GM23338 (cell line): ENCODE data around the gene ST3GAL6. TPM values are rescaled to one million over a fixed set of nuclear protein-coding genes. Genes with fewer than 3 reads are reported as not detected.

Experiments used
- ATAC-seq: fragments of 200-7000 bp; cut with Tn5 transposase; 3 replicates; pipeline ENCODE4 v1.9.1; 2020
- DNase-seq: peaks from one replicate; pipeline ENCODE4 v3.0.0-alpha.2; 2015; ENCODE audit warnings: low spot score
- H2AFZ ChIP-seq: fragments of 200-600 bp; sonication (generic); 2 replicates; pipeline ENCODE4 v1.8.0; 2016; ENCODE audit warnings: antibody characterized with exemption, mild to moderate bottlenecking, moderate library complexity
- H3F3A ChIP-seq: fragments of 200-600 bp; sonication (generic); replicated peaks from 2 replicates; pipeline ENCODE4 v1.8.0; 2017; ENCODE audit warnings: antibody characterized with exemption, mixed run types, low read depth
- H3K27ac ChIP-seq: fragments of 200-600 bp; sonication (generic); 2 replicates; pipeline ENCODE4 v1.6.1; 2016; ENCODE audit warnings: low read depth
- H3K27me3 ChIP-seq: fragments of 200-600 bp; sonication (generic); 2 replicates; pipeline ENCODE4 v1.8.0; 2016; ENCODE audit warnings: mild to moderate bottlenecking, mixed run types, moderate library complexity; ENCODE audit not compliant: insufficient read depth
- H3K36me3 ChIP-seq: fragments of 200-600 bp; sonication (generic); 2 replicates; pipeline ENCODE4 v1.8.0; 2016; ENCODE audit warnings: mild to moderate bottlenecking; ENCODE audit not compliant: insufficient read depth
- H3K4me1 ChIP-seq: fragments of 200-600 bp; sonication (generic); 2 replicates; pipeline ENCODE4 v1.8.0; 2016; ENCODE audit warnings: mild to moderate bottlenecking, moderate library complexity; ENCODE audit not compliant: insufficient read depth
- H3K4me2 ChIP-seq: fragments of 200-600 bp; sonication (generic); 2 replicates; pipeline ENCODE4 v1.7.1; 2017; ENCODE audit warnings: mixed run types
- H3K4me3 ChIP-seq: fragments of 200-600 bp; sonication (generic); 2 replicates; pipeline ENCODE4 v1.6.1; 2016; ENCODE audit warnings: mixed run types
- H3K79me2 ChIP-seq: fragments of 200-600 bp; sonication (generic); replicated peaks from 2 replicates; pipeline ENCODE4 v1.8.0; 2017; ENCODE audit warnings: mild to moderate bottlenecking; ENCODE audit not compliant: insufficient read depth
- H3K9me2 ChIP-seq: fragments of 200-600 bp; sonication (generic); 2 replicates; pipeline ENCODE4 v1.8.0; 2017; ENCODE audit not compliant: insufficient read depth
- H4K20me1 ChIP-seq: fragments of 200-600 bp; sonication (generic); replicated peaks from 2 replicates; pipeline ENCODE4 v1.8.0; 2017; ENCODE audit warnings: mild to moderate bottlenecking; ENCODE audit not compliant: insufficient read depth
- H3K27ac Mint-ChIP-seq: 2 replicates; pipeline ENCODE4 v1.8.0; 2020; ENCODE audit warnings: inconsistent platforms, mild to moderate bottlenecking, moderate library complexity, mixed read lengths
- H3K27me3 Mint-ChIP-seq: 3 replicates; pipeline ENCODE4 v1.8.0; 2022; ENCODE audit warnings: low read depth, mild to moderate bottlenecking, moderate library complexity, mixed read lengths, inconsistent platforms; ENCODE audit not compliant: insufficient read depth, poor library complexity
- H3K36me3 Mint-ChIP-seq: 3 replicates; pipeline ENCODE4 v1.8.0; 2021; ENCODE audit warnings: low read depth, mild to moderate bottlenecking, inconsistent platforms, moderate library complexity, mixed read lengths
- H3K4me1 Mint-ChIP-seq: 3 replicates; pipeline ENCODE4 v1.8.0; 2020; ENCODE audit warnings: mild to moderate bottlenecking, inconsistent platforms, mixed read lengths
- H3K4me3 Mint-ChIP-seq: 3 replicates; pipeline ENCODE4 v1.8.0; 2021; ENCODE audit warnings: moderate library complexity, mild to moderate bottlenecking, inconsistent platforms, mixed read lengths
- H3K9me3 Mint-ChIP-seq: 3 replicates; pipeline ENCODE4 v1.8.0; 2020; ENCODE audit warnings: moderate library complexity, mild to moderate bottlenecking, inconsistent platforms, mixed read lengths
- EZH2 ChIP-seq: fragments of 200-600 bp; sonication (generic); IDR thresholded peaks from one replicate; pipeline ENCODE4 v1.8.0; 2017; ENCODE audit warnings: antibody characterized with exemption, mild to moderate bottlenecking, low read depth; ENCODE audit not compliant: unreplicated experiment
- EZH2phosphoT487 ChIP-seq: fragments of 200-600 bp; sonication (generic); IDR thresholded peaks from one replicate; pipeline ENCODE4 v1.8.1; 2018; ENCODE audit warnings: antibody characterized with exemption; ENCODE audit not compliant: unreplicated experiment
- JUNB ChIP-seq: IDR thresholded peaks from one replicate; pipeline ENCODE4 v1.6.1; 2016; ENCODE audit warnings: antibody characterized with exemption; ENCODE audit not compliant: unreplicated experiment
- NANOG ChIP-seq: IDR thresholded peaks from 2 replicates; pipeline ENCODE4 v1.6.1; 2016; ENCODE audit warnings: antibody characterized with exemption, borderline replicate concordance
- STAT1 ChIP-seq: IDR thresholded peaks from one replicate; pipeline ENCODE4 v1.6.1; 2016; ENCODE audit warnings: antibody characterized with exemption; ENCODE audit not compliant: unreplicated experiment
- ZNF114 ChIP-seq: fragments of 250-450 bp; sonication (Bioruptor Pico); IDR thresholded peaks from 2 replicates; pipeline ENCODE4 v1.5.0; 2020; ENCODE audit warnings: mild to moderate bottlenecking, moderate library complexity
- polyA plus RNA-seq: library from polyadenylated mRNA; unstranded; fragments of >200 nt; fragmentation: Nextera tagmentation; extraction: Ambion mirVana; gene quantifications from 2 replicates; pipeline ENCODE4 v1.2.1, GENCODE V29; 2016
- total RNA-seq: library from RNA; depleted of rRNA; stranded (reverse); fragments of >200 nt; shearing (Covaris generic); gene quantifications from 2 replicates; pipeline ENCODE4 v1.2.3, GENCODE V29; 2014
- TF ChIP-seq, protein P1 (sequence below): IDR thresholded peaks from one replicate; pipeline ENCODE4 v1.6.1; 2018; ENCODE audit warnings: antibody characterized with exemption; ENCODE audit not compliant: unreplicated experiment
- TF ChIP-seq, protein P2 (sequence below), 2 experiments: fragments of 200-600 bp in 1 of 2; sonication (generic) in 1 of 2; conservative IDR thresholded peaks; 2 replicates each; pipeline versions ENCODE4 v1.5.1 to v1.6.1; 2016 to 2017; ENCODE audit warnings: antibody characterized with exemption in 2 of 2, low read depth in 2 of 2, mild to moderate bottlenecking in 2 of 2, moderate library complexity in 1 of 2
- TF ChIP-seq, protein P3 (sequence below): fragments of 250-450 bp; sonication (Bioruptor Pico); IDR thresholded peaks from 2 replicates; pipeline ENCODE4 v1.5.0; 2020; ENCODE audit warnings: mild to moderate bottlenecking, moderate library complexity
- TF ChIP-seq, protein P4 (sequence below): IDR thresholded peaks from 2 replicates; pipeline ENCODE4 v1.6.1; 2016; ENCODE audit warnings: antibody characterized with exemption

ST3GAL6 gene
- total and polyA plus RNA-seq, 2 experiments from 2014 or later: 4.7 to 8.1 TPM

DNA sequence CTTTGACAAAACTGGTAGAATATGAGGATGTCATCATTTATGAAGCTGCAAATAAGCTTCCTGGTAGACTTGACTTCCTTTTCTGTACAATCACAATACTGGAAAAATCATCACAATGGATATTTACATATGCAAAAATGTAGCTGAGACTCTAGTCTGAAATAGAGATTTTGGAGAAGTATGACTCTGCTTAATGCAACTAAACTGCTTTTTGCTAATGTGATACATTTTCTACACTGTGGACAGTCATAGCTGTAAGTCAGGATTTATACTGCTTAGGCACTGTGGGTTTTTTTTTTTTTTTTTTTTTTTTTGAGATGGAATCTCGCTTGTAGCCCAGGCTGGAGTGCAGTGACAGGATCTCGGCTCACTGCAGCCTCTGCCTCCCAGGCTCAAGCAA lies 34.5 kb upstream of the ST3GAL6 start (continued):
- TF ChIP-seq, protein P1, sequence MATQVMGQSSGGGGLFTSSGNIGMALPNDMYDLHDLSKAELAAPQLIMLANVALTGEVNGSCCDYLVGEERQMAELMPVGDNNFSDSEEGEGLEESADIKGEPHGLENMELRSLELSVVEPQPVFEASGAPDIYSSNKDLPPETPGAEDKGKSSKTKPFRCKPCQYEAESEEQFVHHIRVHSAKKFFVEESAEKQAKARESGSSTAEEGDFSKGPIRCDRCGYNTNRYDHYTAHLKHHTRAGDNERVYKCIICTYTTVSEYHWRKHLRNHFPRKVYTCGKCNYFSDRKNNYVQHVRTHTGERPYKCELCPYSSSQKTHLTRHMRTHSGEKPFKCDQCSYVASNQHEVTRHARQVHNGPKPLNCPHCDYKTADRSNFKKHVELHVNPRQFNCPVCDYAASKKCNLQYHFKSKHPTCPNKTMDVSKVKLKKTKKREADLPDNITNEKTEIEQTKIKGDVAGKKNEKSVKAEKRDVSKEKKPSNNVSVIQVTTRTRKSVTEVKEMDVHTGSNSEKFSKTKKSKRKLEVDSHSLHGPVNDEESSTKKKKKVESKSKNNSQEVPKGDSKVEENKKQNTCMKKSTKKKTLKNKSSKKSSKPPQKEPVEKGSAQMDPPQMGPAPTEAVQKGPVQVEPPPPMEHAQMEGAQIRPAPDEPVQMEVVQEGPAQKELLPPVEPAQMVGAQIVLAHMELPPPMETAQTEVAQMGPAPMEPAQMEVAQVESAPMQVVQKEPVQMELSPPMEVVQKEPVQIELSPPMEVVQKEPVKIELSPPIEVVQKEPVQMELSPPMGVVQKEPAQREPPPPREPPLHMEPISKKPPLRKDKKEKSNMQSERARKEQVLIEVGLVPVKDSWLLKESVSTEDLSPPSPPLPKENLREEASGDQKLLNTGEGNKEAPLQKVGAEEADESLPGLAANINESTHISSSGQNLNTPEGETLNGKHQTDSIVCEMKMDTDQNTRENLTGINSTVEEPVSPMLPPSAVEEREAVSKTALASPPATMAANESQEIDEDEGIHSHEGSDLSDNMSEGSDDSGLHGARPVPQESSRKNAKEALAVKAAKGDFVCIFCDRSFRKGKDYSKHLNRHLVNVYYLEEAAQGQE: no peak
- TF ChIP-seq STAT1 (no peak), NANOG (no peak)

DNA sequence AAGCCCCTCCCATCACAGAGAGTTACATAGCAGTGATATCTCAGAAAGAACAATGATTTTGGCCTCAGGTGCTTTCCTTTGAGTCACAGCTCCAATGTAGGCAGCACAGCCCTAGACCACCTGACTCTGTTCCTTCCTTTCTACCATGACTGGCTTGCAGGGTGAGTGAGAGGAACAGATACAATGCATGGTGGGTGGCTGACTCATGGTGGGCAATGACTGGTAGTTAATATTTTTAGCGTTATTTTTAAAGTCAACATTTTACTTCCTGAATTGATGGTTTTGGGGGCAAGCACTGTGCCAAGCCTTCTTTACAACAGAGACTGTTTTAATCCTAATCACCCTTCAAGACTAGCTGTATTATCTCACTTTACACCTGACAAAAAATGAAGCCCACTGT lies 32.8 kb upstream of the ST3GAL6 start:
- Mint-ChIP-seq H3K4me3 (no peak overlapping the region; the same call in 2 of the 3 replicates), H3K9me3 (no peaks in the 10 kb centered on the region; the same call in 2 of the 3 replicates), H3K4me1 (peaks cover 30% of the 10 kb centered on the region), H3K27ac (no peak overlapping the region), H3K36me3 (no peaks in the 10 kb centered on the region), H3K27me3 (peaks cover 18% of the 10 kb centered on the region)
- Histone ChIP-seq H3K27me3 (peaks cover 50% of the 10 kb centered on the region), H3K27ac (no peak overlapping the region), H3K4me2 (no peak overlapping the region), H3K79me2 (no peaks in the 10 kb centered on the region; the same call in 1 of the 2 replicates), H3K36me3 (no peaks in the 10 kb centered on the region), H3F3A (no peaks in the 10 kb centered on the region), H3K4me3 (no peak overlapping the region), H2AFZ (no peak overlapping the region), H3K9me2 (no peaks in the 10 kb centered on the region), H4K20me1 (no peaks in the 10 kb centered on the region), H3K4me1 (peaks cover 20% of the 10 kb centered on the region)
- ATAC-seq (no peak), DNase-seq (no peak)
- TF ChIP-seq, protein P2, sequence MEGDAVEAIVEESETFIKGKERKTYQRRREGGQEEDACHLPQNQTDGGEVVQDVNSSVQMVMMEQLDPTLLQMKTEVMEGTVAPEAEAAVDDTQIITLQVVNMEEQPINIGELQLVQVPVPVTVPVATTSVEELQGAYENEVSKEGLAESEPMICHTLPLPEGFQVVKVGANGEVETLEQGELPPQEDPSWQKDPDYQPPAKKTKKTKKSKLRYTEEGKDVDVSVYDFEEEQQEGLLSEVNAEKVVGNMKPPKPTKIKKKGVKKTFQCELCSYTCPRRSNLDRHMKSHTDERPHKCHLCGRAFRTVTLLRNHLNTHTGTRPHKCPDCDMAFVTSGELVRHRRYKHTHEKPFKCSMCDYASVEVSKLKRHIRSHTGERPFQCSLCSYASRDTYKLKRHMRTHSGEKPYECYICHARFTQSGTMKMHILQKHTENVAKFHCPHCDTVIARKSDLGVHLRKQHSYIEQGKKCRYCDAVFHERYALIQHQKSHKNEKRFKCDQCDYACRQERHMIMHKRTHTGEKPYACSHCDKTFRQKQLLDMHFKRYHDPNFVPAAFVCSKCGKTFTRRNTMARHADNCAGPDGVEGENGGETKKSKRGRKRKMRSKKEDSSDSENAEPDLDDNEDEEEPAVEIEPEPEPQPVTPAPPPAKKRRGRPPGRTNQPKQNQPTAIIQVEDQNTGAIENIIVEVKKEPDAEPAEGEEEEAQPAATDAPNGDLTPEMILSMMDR (conservative IDR thresholded peaks at IDR 0.05; ENCODE audit: low read depth in 2 of 2): no peak
- TF ChIP-seq JUNB (no peak), NANOG (no peak), EZH2phosphoT487 (no peak), EZH2 (no peak), ZNF114 (CRISPR knock-in tag) (no peak)
- TF ChIP-seq, protein P3, sequence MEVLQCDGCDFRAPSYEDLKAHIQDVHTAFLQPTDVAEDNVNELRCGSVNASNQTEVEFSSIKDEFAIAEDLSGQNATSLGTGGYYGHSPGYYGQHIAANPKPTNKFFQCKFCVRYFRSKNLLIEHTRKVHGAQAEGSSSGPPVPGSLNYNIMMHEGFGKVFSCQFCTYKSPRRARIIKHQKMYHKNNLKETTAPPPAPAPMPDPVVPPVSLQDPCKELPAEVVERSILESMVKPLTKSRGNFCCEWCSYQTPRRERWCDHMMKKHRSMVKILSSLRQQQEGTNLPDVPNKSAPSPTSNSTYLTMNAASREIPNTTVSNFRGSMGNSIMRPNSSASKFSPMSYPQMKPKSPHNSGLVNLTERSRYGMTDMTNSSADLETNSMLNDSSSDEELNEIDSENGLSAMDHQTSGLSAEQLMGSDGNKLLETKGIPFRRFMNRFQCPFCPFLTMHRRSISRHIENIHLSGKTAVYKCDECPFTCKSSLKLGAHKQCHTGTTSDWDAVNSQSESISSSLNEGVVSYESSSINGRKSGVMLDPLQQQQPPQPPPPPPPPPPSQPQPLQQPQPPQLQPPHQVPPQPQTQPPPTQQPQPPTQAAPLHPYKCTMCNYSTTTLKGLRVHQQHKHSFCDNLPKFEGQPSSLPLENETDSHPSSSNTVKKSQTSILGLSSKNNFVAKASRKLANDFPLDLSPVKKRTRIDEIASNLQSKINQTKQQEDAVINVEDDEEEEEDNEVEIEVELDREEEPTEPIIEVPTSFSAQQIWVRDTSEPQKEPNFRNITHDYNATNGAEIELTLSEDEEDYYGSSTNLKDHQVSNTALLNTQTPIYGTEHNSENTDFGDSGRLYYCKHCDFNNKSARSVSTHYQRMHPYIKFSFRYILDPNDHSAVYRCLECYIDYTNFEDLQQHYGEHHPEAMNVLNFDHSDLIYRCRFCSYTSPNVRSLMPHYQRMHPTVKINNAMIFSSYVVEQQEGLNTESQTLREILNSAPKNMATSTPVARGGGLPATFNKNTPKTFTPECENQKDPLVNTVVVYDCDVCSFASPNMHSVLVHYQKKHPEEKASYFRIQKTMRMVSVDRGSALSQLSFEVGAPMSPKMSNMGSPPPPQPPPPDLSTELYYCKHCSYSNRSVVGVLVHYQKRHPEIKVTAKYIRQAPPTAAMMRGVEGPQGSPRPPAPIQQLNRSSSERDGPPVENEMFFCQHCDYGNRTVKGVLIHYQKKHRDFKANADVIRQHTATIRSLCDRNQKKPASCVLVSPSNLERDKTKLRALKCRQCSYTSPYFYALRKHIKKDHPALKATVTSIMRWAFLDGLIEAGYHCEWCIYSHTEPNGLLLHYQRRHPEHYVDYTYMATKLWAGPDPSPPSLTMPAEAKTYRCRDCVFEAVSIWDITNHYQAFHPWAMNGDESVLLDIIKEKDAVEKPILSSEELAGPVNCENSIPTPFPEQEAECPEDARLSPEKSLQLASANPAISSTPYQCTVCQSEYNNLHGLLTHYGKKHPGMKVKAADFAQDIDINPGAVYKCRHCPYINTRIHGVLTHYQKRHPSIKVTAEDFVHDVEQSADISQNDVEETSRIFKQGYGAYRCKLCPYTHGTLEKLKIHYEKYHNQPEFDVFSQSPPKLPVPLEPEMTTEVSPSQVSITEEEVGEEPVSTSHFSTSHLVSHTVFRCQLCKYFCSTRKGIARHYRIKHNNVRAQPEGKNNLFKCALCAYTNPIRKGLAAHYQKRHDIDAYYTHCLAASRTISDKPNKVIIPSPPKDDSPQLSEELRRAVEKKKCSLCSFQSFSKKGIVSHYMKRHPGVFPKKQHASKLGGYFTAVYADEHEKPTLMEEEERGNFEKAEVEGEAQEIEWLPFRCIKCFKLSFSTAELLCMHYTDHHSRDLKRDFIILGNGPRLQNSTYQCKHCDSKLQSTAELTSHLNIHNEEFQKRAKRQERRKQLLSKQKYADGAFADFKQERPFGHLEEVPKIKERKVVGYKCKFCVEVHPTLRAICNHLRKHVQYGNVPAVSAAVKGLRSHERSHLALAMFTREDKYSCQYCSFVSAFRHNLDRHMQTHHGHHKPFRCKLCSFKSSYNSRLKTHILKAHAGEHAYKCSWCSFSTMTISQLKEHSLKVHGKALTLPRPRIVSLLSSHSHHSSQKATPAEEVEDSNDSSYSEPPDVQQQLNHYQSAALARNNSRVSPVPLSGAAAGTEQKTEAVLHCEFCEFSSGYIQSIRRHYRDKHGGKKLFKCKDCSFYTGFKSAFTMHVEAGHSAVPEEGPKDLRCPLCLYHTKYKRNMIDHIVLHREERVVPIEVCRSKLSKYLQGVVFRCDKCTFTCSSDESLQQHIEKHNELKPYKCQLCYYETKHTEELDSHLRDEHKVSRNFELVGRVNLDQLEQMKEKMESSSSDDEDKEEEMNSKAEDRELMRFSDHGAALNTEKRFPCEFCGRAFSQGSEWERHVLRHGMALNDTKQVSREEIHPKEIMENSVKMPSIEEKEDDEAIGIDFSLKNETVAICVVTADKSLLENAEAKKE (CRISPR knock-in tag): no peak
- TF ChIP-seq, protein P4, sequence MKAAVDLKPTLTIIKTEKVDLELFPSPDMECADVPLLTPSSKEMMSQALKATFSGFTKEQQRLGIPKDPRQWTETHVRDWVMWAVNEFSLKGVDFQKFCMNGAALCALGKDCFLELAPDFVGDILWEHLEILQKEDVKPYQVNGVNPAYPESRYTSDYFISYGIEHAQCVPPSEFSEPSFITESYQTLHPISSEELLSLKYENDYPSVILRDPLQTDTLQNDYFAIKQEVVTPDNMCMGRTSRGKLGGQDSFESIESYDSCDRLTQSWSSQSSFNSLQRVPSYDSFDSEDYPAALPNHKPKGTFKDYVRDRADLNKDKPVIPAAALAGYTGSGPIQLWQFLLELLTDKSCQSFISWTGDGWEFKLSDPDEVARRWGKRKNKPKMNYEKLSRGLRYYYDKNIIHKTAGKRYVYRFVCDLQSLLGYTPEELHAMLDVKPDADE: no peak
